ENCODE data around the gene IL1F10.

Gene IL1F10

GRCh38 chr2:113067681-113068080, at the start of gene IL1F10:
IL1F10 (plus strand) TSS chr2:113067970; CDS start chr2:113072739, 4,769 bp downstream.
- in situ Hi-C loops (cut with HindIII; ENCODE audit: low sequenced_read_pairs): no loop called here
- H3K4me3 ChIP-seq (ENCODE audit: low read depth, low read length): no peak within 1 kb of the TSS
- no peak for DNase-seq (ENCODE audit: low read depth, low spot score)
- no peak for TF ChIP-seq CTCF (IDR thresholded peaks at IDR 0.05; ENCODE audit: low read depth, low read length)

GRCh38 chr2:113018509-113018908, 49.3 kb upstream of the IL1F10 start:
- in situ Hi-C loops (cut with HindIII; ENCODE audit: low sequenced_read_pairs): no loop called here
- no peak for TF ChIP-seq CTCF (IDR thresholded peaks at IDR 0.05; ENCODE audit: low read depth, low read length)
- no peak for DNase-seq (ENCODE audit: low read depth, low spot score)
- H3K4me3 ChIP-seq (ENCODE audit: low read depth, low read length): no peak overlapping the region

GRCh38 chr2:113021312-113021711, 46.5 kb upstream of the IL1F10 start:
- in situ Hi-C loops (cut with HindIII; ENCODE audit: low sequenced_read_pairs): no loop called here
- DNase-seq (ENCODE audit: low read depth, low spot score): no peak
- H3K4me3 ChIP-seq (ENCODE audit: low read depth, low read length): no peak overlapping the region
- TF ChIP-seq CTCF (IDR thresholded peaks at IDR 0.05; ENCODE audit: low read depth, low read length): no peak

- TF ChIP-seq CTCF (IDR thresholded peaks at IDR 0.05; ENCODE audit: low read depth, low read length): no peak
- in situ Hi-C loops (cut with HindIII; ENCODE audit: low sequenced_read_pairs): no loop called here
- DNase-seq (ENCODE audit: low read depth, low spot score): no peak
- H3K4me3 ChIP-seq (ENCODE audit: low read depth, low read length): no peak overlapping the region
Measured at GRCh38 chr2:113024764-113025163, 43.0 kb upstream of the IL1F10 start.

- in situ Hi-C loops (cut with HindIII; ENCODE audit: low sequenced_read_pairs): no loop called here
- H3K4me3 ChIP-seq (ENCODE audit: low read depth, low read length): no peak overlapping the region
- no peak for DNase-seq (ENCODE audit: low read depth, low spot score)
- TF ChIP-seq CTCF (IDR thresholded peaks at IDR 0.05; ENCODE audit: low read depth, low read length): no peak
Measured at GRCh38 chr2:113025737-113026136, 42.0 kb upstream of the IL1F10 start.

- no peak overlapping the region for H3K4me3 ChIP-seq (ENCODE audit: low read depth, low read length)
- no peak for DNase-seq (ENCODE audit: low read depth, low spot score)
- in situ Hi-C loops (cut with HindIII; ENCODE audit: low sequenced_read_pairs): no loop called here
- no peak for TF ChIP-seq CTCF (IDR thresholded peaks at IDR 0.05; ENCODE audit: low read depth, low read length)
Measured at GRCh38 chr2:113027691-113028090, 40.1 kb upstream of the IL1F10 start.

- DNase-seq (ENCODE audit: low read depth, low spot score): no peak
- no peak overlapping the region for H3K4me3 ChIP-seq (ENCODE audit: low read depth, low read length)
- in situ Hi-C loops (cut with HindIII; ENCODE audit: low sequenced_read_pairs): no loop called here
- no peak for TF ChIP-seq CTCF (IDR thresholded peaks at IDR 0.05; ENCODE audit: low read depth, low read length)
Measured at GRCh38 chr2:113028112-113028511, 39.7 kb upstream of the IL1F10 start.
